Endothelial cell of umbilical vein (primary cell): ENCODE data around the gene ZFX. TPM values are rescaled to one million over a fixed set of nuclear protein-coding genes. Genes with fewer than 3 reads are reported as not detected.

Experiments
- BruUV-seq: library from RNA; stranded (reverse); fragments of 400-500 nt; replicated peaks from 2 replicates; lab custom pipeline; 2021; lab: Mats Ljungman, UMichigan
- CTCF ChIA-PET: fragments of 300-600, 350-600 bp; sonication (Branson Sonifier 250); formaldehyde crosslinking; loops from one replicate; lab custom pipeline; 2021; ENCODE audit warnings: antibody characterized with exemption, inconsistent platforms; lab: Charles Lee
- POLR2A ChIA-PET: fragments of 300-600, 350-600 bp; sonication (Branson Sonifier 250); formaldehyde crosslinking; loops from one replicate; lab custom pipeline; 2021; ENCODE audit warnings: antibody characterized with exemption, inconsistent platforms; lab: Charles Lee
- DNase-seq: peaks from one replicate; pipeline ENCODE4 v3.0.0-alpha.2; 2011; ENCODE audit warnings: low read depth, low spot score
- FAIRE-seq: peaks from 2 replicates; lab custom pipeline; 2011; peaks lifted over from hg19 to GRCh38; lab: Jason Lieb, UNC
- H2AFZ ChIP-seq: 2 replicates; pipeline ENCODE4 v1.6.0; 2012; ENCODE audit warnings: low read depth, low read length, control low read depth, inconsistent platforms
- H3K27ac ChIP-seq: 2 replicates; pipeline ENCODE4 v1.5.1; 2011; ENCODE audit warnings: low read depth, mild to moderate bottlenecking, control low read depth, low read length, moderate library complexity; ENCODE audit not compliant: insufficient read depth
- H3K27me3 ChIP-seq, 2 experiments: 2 replicates each; pipeline versions ENCODE4 v1.6.0 to v1.6.1; 2011; ENCODE audit warnings: low read length in 2 of 2, mixed read lengths in 1 of 2; ENCODE audit not compliant: control insufficient read depth in 2 of 2, insufficient read depth in 2 of 2
- H3K36me3 ChIP-seq, 2 experiments: 2 replicates in 1 of 2; 3 replicates in 1 of 2; pipeline ENCODE4 v1.5.1; 2011; ENCODE audit warnings: low read length in 2 of 2, mild to moderate bottlenecking in 1 of 2, moderate library complexity in 1 of 2; ENCODE audit not compliant: control insufficient read depth in 2 of 2, insufficient read depth in 2 of 2; ENCODE audit errors: extremely low read depth in 1 of 2
- H3K4me1 ChIP-seq: 3 replicates; pipeline ENCODE4 v1.5.1; 2011; ENCODE audit warnings: mild to moderate bottlenecking, low read length; ENCODE audit not compliant: control insufficient read depth, insufficient read depth; ENCODE audit errors: extremely low read depth
- H3K4me2 ChIP-seq: 2 replicates; pipeline ENCODE4 v1.6.1; 2011; ENCODE audit warnings: low read length, control low read depth, mixed read lengths; ENCODE audit not compliant: insufficient read depth
- H3K4me3 ChIP-seq, 3 experiments: fragments of 200-600 bp in 1 of 3; sonication (generic), shearing (Covaris generic) in 1 of 3; replicated peaks in 1 of 3; 2 replicates each; pipeline ENCODE4 v1.5.1; 2011 to 2016; ENCODE audit warnings: control low read depth in 3 of 3, low read length in 3 of 3, mild to moderate bottlenecking in 2 of 3, inconsistent platforms in 1 of 3, low read depth in 1 of 3, moderate library complexity in 1 of 3; ENCODE audit not compliant: insufficient read depth in 1 of 3
- H3K79me2 ChIP-seq: 2 replicates; pipeline ENCODE4 v1.6.0; 2012; ENCODE audit warnings: low read length, inconsistent platforms; ENCODE audit not compliant: control insufficient read depth, insufficient read depth
- H3K9ac ChIP-seq: replicated peaks from 2 replicates; pipeline ENCODE3; 2011; ENCODE audit warnings: low read length, control low read depth; ENCODE audit not compliant: insufficient read depth; ENCODE audit errors: extremely low read depth
- H3K9me1 ChIP-seq: replicated peaks from 3 replicates; pipeline ENCODE4 v1.6.0; 2011; ENCODE audit warnings: mild to moderate bottlenecking, low read length; ENCODE audit not compliant: control insufficient read depth, insufficient read depth; ENCODE audit errors: extremely low read depth
- H3K9me3 ChIP-seq: replicated peaks from 2 replicates; pipeline ENCODE4 v1.5.1; 2012; ENCODE audit warnings: low read length, inconsistent platforms; ENCODE audit not compliant: control insufficient read depth, insufficient read depth
- H4K20me1 ChIP-seq: replicated peaks from 2 replicates; pipeline ENCODE3; 2011; ENCODE audit warnings: mild to moderate bottlenecking, low read length; ENCODE audit not compliant: control insufficient read depth, insufficient read depth; ENCODE audit errors: extremely low read depth
- CTCF ChIP-seq, 2 donors: IDR thresholded peaks; 1 replicate in 1 of 2; 2 replicates in 1 of 2; pipeline ENCODE4 v1.5.1; 2011; ENCODE audit warnings: low read length in 2 of 2, mild to moderate bottlenecking in 2 of 2, moderate library complexity in 2 of 2, control low read depth in 1 of 2, inconsistent platforms in 1 of 2, low read depth in 1 of 2; ENCODE audit not compliant: insufficient read depth in 1 of 2; ENCODE audit errors: extremely low read depth in 1 of 2
- EZH2 ChIP-seq: IDR thresholded peaks from 2 replicates; pipeline ENCODE4 v1.6.1; 2012; ENCODE audit warnings: borderline replicate concordance, low read depth, mild to moderate bottlenecking, moderate library complexity, low read length, inconsistent platforms; ENCODE audit not compliant: severe bottlenecking
- FOS ChIP-seq: IDR thresholded peaks from 2 replicates; pipeline ENCODE4 v1.6.1; 2011; ENCODE audit warnings: mild to moderate bottlenecking, low read length, moderate library complexity, borderline replicate concordance; ENCODE audit not compliant: insufficient read depth
- GATA2 ChIP-seq: IDR thresholded peaks from 2 replicates; pipeline ENCODE4 v1.7.0; 2011; ENCODE audit warnings: low read depth, mild to moderate bottlenecking, moderate library complexity, mixed read lengths, low read length; ENCODE audit not compliant: insufficient read length, insufficient read depth
- JUN ChIP-seq: IDR thresholded peaks from 2 replicates; pipeline ENCODE4 v1.6.1; 2011; ENCODE audit warnings: borderline replicate concordance, low read depth; ENCODE audit not compliant: insufficient read length, insufficient read depth
- MAX ChIP-seq: IDR thresholded peaks from 2 replicates; pipeline ENCODE4 v1.6.1; 2011; ENCODE audit not compliant: insufficient read depth, insufficient read length
- POLR2AphosphoS5 ChIP-seq: IDR thresholded peaks from 2 replicates; pipeline ENCODE4 v1.6.1; 2012; ENCODE audit warnings: low read depth, mild to moderate bottlenecking, control low read depth, low read length, moderate library complexity; ENCODE audit not compliant: insufficient read depth
- dilution Hi-C: fragments of 300-500 bp; cut with MboI; formaldehyde crosslinking; loops from one replicate; pipeline ENCODE4 v1.15.0; 2019; ENCODE audit warnings: low sequenced_read_pairs; ENCODE audit not compliant: extremely low pct_ligation_motif_present
- intact Hi-C: fragments of 100-400 bp; cut with micrococcal nuclease; formaldehyde crosslinking; loops from one replicate; pipeline ENCODE4 v1.10.0; 2022
- polyA plus RNA-seq, 4 experiments: library from polyadenylated mRNA; depleted of rRNA in 3 of 4; stranded (reverse) in 3 of 4; unstranded in 1 of 4; fragments of >200 nt; gene quantifications; 2 replicates each; pipeline versions ENCODE4 v1.2.1 to v1.2.3, GENCODE V29; 2011 to 2012; ENCODE audit warnings: missing spikeins in 1 of 4
- total RNA-seq: library from RNA; stranded (reverse); gene quantifications from 2 replicates; pipeline ENCODE4 v1.2.3, GENCODE V29; 2021

ZFX gene
- total and polyA plus RNA-seq, 2 donors (not counting 3 experiments of a cell fraction or from before 2014, with no cell fraction given), result 11.4 to 34.1 TPM

- Histone ChIP-seq H3K9ac (no peak overlapping the region), H3K4me2 (no peak overlapping the region), H3K79me2 (peaks cover 84% of the 10 kb centered on the region), H3K36me3 (peaks cover 0 to 4% of the 10 kb centered on the region in 2 experiments), H2AFZ (no peak overlapping the region), H3K4me3 (no peak overlapping the region), H3K27ac (no peak overlapping the region), H4K20me1 (no peaks in the 10 kb centered on the region), H3K9me3 (no peaks in the 10 kb centered on the region), H3K27me3 (no peaks in the 10 kb centered on the region), H3K4me1 (no peaks in the 10 kb centered on the region), H3K9me1 (no peaks in the 10 kb centered on the region)
- intact Hi-C loops, result no loop called here
- ChIA-PET CTCF (no interaction called here), POLR2A (no interaction called here)
- TF ChIP-seq EZH2 (no peak), MAX (no peak), GATA2 (no peak), POLR2AphosphoS5 (no peak), CTCF (IDR thresholded peaks at IDR 0.05; ENCODE audit: extremely low read depth in 1 of 2, insufficient read depth in 1 of 2, low read depth in 1 of 2, low read length in 2 of 2) (no peak), JUN (no peak), FOS (no peak)
- no peak for DNase-seq
- dilution Hi-C loops, result no loop called here
- peak; percentile 50 for FAIRE-seq
- BruUV-seq, result no TSS peak
These were observed 48.6 kb downstream of the ZFX start for GRCh38 chrX:24198101-24198500.
